GM12878 (cell line): ENCODE results near the gene NCKIPSD. TPM values are rescaled to one million over a fixed set of nuclear protein-coding genes. Genes with fewer than 3 reads are reported as not detected.

Experiments
- ATAC-seq: fragments of 200-7000 bp; cut with Tn5 transposase; 3 replicates; pipeline ENCODE4 v1.9.1; 2020; ENCODE audit warnings: mild to moderate bottlenecking, moderate library complexity
- BruUV-seq: library from RNA; stranded (reverse); fragments of 400-500 nt; replicated peaks from 2 replicates; lab custom pipeline; 2021; lab: Mats Ljungman, UMichigan
- CTCF ChIA-PET: fragments of 300-600 bp; sonication (Branson Sonifier 250); formaldehyde crosslinking; extraction: SDS; loops from one replicate; lab custom pipeline; 2021; ENCODE audit warnings: inconsistent platforms; lab: Yijun Ruan, JAX
- POLR2A ChIA-PET: fragments of 350-600 bp; formaldehyde crosslinking; extraction: SDS; loops from one replicate; lab custom pipeline; 2021; ENCODE audit warnings: inconsistent platforms; lab: Charles Lee
- RAD21 ChIA-PET: fragments of 300-600 bp; sonication (Branson Sonifier 250); formaldehyde crosslinking; loops from one replicate; lab custom pipeline; 2023; ENCODE audit warnings: antibody characterized with exemption; ENCODE audit not compliant: unreplicated experiment; lab: Charles Lee
- SMC1A ChIA-PET: fragments of 300-600 bp; sonication (Branson Sonifier 250); formaldehyde crosslinking; loops from one replicate; lab custom pipeline; 2023; ENCODE audit not compliant: unreplicated experiment, uncharacterized antibody; lab: Charles Lee
- DNase-seq: peaks from one replicate; pipeline ENCODE4 v3.0.0-alpha.2; 2011; ENCODE audit warnings: low read depth, low spot score
- FAIRE-seq: peaks from 3 replicates; lab custom pipeline; 2011; peaks lifted over from hg19 to GRCh38; lab: Jason Lieb, UNC
- H2AFZ ChIP-seq: 2 replicates; pipeline ENCODE4 v1.6.0; 2011; ENCODE audit warnings: low read depth, low read length, control low read depth; ENCODE audit not compliant: control insufficient read depth
- H3K27ac ChIP-seq: 2 replicates; pipeline ENCODE4 v1.5.1; 2011; ENCODE audit warnings: control low read depth; ENCODE audit not compliant: control insufficient read depth, insufficient read depth
- H3K27me3 ChIP-seq, 2 experiments: replicated peaks in 1 of 2; 2 replicates each; pipeline versions ENCODE4 v1.6.0 to v1.6.1; 2011; ENCODE audit warnings: low read length in 1 of 2; ENCODE audit not compliant: control insufficient read depth in 2 of 2, insufficient read depth in 2 of 2
- H3K36me3 ChIP-seq, 2 experiments: 2 replicates each; pipeline ENCODE4 v1.5.1; 2011; ENCODE audit warnings: low read length in 1 of 2; ENCODE audit not compliant: control insufficient read depth in 2 of 2, insufficient read depth in 2 of 2
- H3K4me1 ChIP-seq: 2 replicates; pipeline ENCODE4 v1.6.1; 2011; ENCODE audit warnings: mild to moderate bottlenecking, low read length, moderate library complexity, mixed read lengths; ENCODE audit not compliant: control insufficient read depth, insufficient read depth
- H3K4me2 ChIP-seq: 2 replicates; pipeline ENCODE4 v1.6.0; 2011; ENCODE audit warnings: control low read depth; ENCODE audit not compliant: control insufficient read depth, insufficient read depth
- H3K4me3 ChIP-seq: fragments of 200-600 bp; sonication (generic); 2 replicates; pipeline ENCODE4 v1.5.1; 2016
- H3K79me2 ChIP-seq: 2 replicates; pipeline ENCODE4 v1.6.0; 2011; ENCODE audit warnings: low read length; ENCODE audit not compliant: control insufficient read depth, insufficient read depth
- H3K9ac ChIP-seq: 2 replicates; pipeline ENCODE4 v1.8.0; 2011; ENCODE audit warnings: low read length, control low read depth, mixed read lengths; ENCODE audit not compliant: control insufficient read depth, insufficient read depth
- H3K9me3 ChIP-seq: replicated peaks from 3 replicates; pipeline ENCODE4 v1.5.1; 2011; ENCODE audit warnings: mild to moderate bottlenecking, low read length; ENCODE audit not compliant: control insufficient read depth, insufficient read depth
- H4K20me1 ChIP-seq: 2 replicates; pipeline ENCODE4 v1.6.0; 2011; ENCODE audit not compliant: control insufficient read depth, insufficient read depth
- POLR2AphosphoS2 ChIP-seq: IDR thresholded peaks from 2 replicates; pipeline ENCODE4 v1.6.1; 2011; ENCODE audit warnings: low read depth, mild to moderate bottlenecking, low read length, improper control_type of control experiment, moderate library complexity
- PRDM15 ChIP-seq: fragments of 450-650 bp; formaldehyde crosslinking; IDR thresholded peaks from 2 replicates; pipeline ENCODE4 v1.4.0; 2020; ENCODE audit warnings: mild to moderate bottlenecking, moderate library complexity
- WGBS: methylation state at CpG from one replicate; pipeline ENCODE4 v1.1.6; 2016; ENCODE audit warnings: low lambda C conversion rate; ENCODE audit not compliant: insufficient replicate concordance, insufficient coverage; ENCODE audit errors: missing lambda C conversion rate; 5-methylcytosine and 5-hydroxymethylcytosine counted together
- in situ Hi-C: fragments of 300-500 bp; cut with MboI; formaldehyde crosslinking; loops from 9 replicates; pipeline ENCODE4 v1.14.3; 2018; ENCODE audit warnings: mixed read lengths
- intact Hi-C: fragments of 100-400 bp; cut with micrococcal nuclease; formaldehyde crosslinking; loops from one replicate; pipeline ENCODE4 v1.14.2; 2022; ENCODE audit not compliant: unreplicated experiment
- polyA plus RNA-seq, 11 experiments: library from polyadenylated mRNA; depleted of rRNA in 4 of 11; unstranded in 6 of 11; stranded (reverse) in 5 of 11; fragments of >200 nt; fragmentation: Nextera tagmentation in 4 of 11; fragmentation: Illumina TruSeq in 1 of 11; extraction: Ambion mirVana in 4 of 11; extraction: Trizol in 1 of 11; gene quantifications; 1 replicate in 1 of 11; 2 replicates in 10 of 11; pipeline versions ENCODE4 v1.2.1 to v1.2.3, GENCODE V29; 2011 to 2016; ENCODE audit warnings: inconsistent platforms in 2 of 11, missing spikeins in 2 of 11, low read depth in 1 of 11
- total RNA-seq, 4 experiments: library from RNA; depleted of rRNA in 3 of 4; stranded (reverse); fragments of >200 nt in 3 of 4; fragmentation: Illumina TruSeq in 1 of 4; extraction: Trizol in 1 of 4; gene quantifications; 2 replicates each; pipeline versions ENCODE4 v1.2.1 to v1.2.3, GENCODE V29; 2013 to 2021

NCKIPSD gene
- total and polyA plus RNA-seq, 10 of the 15 experiments (the other 5 are each of a cell fraction or from before 2014, with no cell fraction given): 0.93 to 31.6 (median 15.2) TPM

GRCh38 chr3:48678056-48678455 is 7.7 kb downstream of the NCKIPSD start:
- intact Hi-C loops: no loop called here
- BruUV-seq: no TSS peak

More at GRCh38 chr3:48678056-48678455, 7.7 kb downstream of the NCKIPSD start:
- H3K4me2 ChIP-seq: no peak overlapping the region
- FAIRE-seq (no peak), DNase-seq (no peak), ATAC-seq (no peak)
- no peak overlapping the region for H3K9ac ChIP-seq
- H3K79me2 ChIP-seq: peaks cover under 1% of the 10 kb centered on the region; the same call in 1 of the 2 replicates
- H3K4me3 ChIP-seq: no peak overlapping the region
- H4K20me1 ChIP-seq: no peaks in the 10 kb centered on the region
- ChIA-PET RAD21 (no interaction called here), SMC1A (interaction anchor here (0.7 kb wide), 1 partner anchor 388 kb away, joined by 3 read pairs; no protein-coding TSS in a partner anchor), CTCF (interaction anchor here (0.8 kb wide), 1 partner anchor 14 kb away, joined by 3 read pairs; no protein-coding TSS in a partner anchor), POLR2A (interaction anchor here (0.6 kb wide), 1 partner anchor 428 kb away, joined by 3 read pairs; no protein-coding TSS in a partner anchor)
- 100% methylated on average over 3 of the region's 4 CpGs for WGBS
- peak; percentile 13; the same call in 1 of the 2 replicates for TF ChIP-seq POLR2AphosphoS2
- no peak for TF ChIP-seq PRDM15 (CRISPR knock-in tag)
- in situ Hi-C loops: no loop called here
- no peak overlapping the region for H2AFZ ChIP-seq
- H3K9me3 ChIP-seq: no peaks in the 10 kb centered on the region
- peaks cover 6% of the 10 kb centered on the region for H3K4me1 ChIP-seq
- peaks cover 10 to 25% of the 10 kb centered on the region in 2 experiments for H3K36me3 ChIP-seq
- H3K27ac ChIP-seq: no peak overlapping the region
- no peaks in the 10 kb centered on the region for H3K27me3 ChIP-seq
